A549 treated with AZD2906 at 1 μM for 4 hours (cell line): Measurements from ENCODE around the gene CIC. TPM values are rescaled to one million over a fixed set of nuclear protein-coding genes. Genes with fewer than 3 reads are reported as not detected.

Source experiments
- total RNA-seq: library from RNA; stranded (reverse); fragments of 200-300 nt; extraction: Qiagen RNA extraction; gene quantifications from 5 replicates; pipeline ENCODE4 v1.2.3, GENCODE V29; 2022

The CIC gene
- 41.0 to 51.7 TPM (median 50.3 TPM) in 5 replicates for total RNA-seq

DNA sequence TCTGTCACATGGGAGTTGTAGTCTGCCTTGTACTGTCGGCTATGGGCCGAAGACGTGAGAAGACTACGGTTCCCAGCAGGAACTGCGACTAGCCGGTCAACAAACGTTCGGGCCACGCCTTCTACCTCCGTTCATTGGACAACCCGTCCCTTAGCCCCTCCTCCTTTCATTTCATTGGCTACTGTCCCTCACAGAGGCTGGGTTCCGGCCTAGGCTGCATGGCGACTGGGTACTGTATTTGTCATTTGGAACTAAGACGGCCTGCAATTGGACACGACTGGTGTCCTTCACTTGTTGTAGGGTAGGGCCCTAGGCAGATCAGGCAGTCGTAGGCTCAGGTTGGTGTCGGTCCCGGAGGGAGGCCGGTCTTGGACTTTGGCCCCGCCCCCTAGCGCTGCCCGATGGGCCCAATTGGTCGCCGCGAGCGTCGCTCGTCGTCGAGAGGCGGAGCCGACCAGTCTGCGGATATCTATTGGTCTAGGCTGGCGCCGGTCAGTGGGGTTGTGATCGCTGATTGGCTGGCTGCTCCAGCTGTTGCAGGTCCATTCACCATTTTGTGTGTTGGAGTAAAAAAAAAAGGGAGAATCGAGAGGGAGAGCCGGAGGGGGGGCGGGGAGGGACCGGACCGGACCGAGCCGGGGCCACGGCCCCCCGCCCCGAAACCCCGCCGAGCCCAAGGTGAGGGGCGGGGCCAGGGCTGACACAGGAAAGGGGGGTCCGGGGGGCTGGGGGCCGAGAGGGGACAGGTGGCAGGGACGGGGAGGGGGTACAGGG lies at the start of gene CIC:
Gene CIC (plus strand): TSS at position 549 of the 774 bp plus-strand sequence. CDS start 2,532 bp downstream, outside the sequence.

DNA sequence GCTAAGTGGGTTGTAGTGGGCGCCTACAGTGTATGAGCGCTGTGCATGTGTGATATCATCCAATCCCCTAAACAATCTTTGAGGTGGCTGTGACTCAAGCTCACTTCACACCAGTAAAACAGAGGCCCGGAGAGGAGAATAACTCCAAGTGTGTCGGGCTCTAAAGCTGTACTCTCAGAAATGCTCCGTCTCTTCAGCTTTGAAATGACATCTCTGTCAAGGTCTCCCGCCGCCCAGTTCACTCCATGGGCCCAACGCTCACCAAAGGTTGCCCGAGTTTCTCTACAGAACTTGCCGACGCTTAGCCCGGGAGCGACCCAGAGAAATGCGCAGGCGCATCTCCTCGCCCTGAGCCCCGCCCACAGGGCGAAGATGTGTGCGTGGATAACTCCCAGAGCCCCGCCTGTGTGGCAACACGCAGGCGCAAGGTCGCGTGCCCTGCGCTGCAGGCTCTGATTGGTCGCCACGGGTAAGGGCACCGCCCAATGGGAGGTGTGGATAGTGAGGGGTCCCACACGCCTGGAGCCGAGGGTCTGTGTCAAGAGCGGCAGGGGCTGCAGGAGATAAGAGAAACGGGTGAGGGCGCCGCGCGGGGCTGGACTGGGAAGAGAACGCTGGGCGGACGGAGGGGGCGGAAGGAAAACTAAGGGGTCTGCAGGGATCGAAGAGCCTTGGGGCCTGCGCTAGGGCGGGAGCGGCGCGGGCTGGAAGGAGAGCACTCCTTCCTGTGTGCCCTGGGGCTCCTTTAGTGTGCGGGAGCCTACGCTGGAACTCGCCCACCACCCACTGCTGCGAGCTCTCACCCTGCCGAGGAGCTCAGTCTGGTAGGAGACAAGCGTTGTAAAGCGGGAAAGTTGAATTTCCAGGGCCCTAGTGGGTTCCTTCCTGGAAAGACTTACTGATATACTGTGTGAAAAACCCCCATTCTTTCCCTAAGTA lies 49.0 kb upstream of the CIC start, which contains the start of gene ZNF526:
Gene ZNF526 (plus strand): TSS at position 501 of the 939 bp plus-strand sequence. CDS start 4,092 bp downstream, outside the sequence.

DNA sequence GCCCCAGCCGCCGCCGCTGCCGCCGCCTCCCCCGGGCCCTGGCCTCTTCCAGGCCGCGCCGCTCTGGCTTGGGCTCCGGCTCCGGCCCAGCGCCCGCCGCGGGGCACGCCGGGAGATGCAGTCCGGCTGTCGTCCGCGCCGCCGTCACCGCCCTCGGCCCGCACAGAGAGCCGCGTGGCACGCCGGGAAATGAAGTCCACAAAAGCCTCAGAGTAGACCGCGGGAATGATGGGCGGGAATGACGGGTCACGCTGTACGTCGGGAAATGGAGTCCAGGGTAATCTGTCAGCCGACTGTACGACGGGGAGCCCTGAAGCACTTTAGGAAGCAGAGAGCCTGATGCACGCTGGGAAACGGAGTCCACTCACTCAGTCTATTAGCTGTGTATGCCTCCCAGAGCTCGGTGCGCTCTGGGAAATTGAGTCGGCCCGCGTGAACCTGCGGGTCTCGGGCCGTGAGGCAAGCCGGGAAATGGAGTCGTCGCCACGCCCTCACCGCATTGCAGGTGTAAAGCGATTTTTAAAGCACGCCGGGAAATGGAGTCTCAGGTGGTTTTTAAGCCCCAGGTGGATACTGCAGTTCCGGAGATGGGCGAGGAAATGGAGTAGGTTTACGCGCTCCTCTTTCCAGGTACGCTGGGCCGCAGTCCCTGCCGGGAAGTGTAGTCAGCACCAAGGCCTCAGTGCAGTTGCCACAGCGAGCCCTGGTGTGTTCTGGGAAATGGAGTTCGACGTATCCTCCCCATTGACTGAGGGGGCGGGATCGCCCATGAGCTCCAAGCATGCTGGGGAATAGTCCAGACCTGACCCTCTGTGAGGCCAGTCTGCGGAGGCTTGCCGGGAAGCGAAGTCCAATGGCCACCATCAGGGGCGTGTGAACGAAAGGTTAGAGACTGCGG lies 26.3 kb upstream of the CIC start, which contains the start of gene GSK3A:
Gene GSK3A (minus strand): TSS at position 91 of the 898 bp plus-strand sequence. CDS start 137 bp downstream, outside the sequence.

DNA sequence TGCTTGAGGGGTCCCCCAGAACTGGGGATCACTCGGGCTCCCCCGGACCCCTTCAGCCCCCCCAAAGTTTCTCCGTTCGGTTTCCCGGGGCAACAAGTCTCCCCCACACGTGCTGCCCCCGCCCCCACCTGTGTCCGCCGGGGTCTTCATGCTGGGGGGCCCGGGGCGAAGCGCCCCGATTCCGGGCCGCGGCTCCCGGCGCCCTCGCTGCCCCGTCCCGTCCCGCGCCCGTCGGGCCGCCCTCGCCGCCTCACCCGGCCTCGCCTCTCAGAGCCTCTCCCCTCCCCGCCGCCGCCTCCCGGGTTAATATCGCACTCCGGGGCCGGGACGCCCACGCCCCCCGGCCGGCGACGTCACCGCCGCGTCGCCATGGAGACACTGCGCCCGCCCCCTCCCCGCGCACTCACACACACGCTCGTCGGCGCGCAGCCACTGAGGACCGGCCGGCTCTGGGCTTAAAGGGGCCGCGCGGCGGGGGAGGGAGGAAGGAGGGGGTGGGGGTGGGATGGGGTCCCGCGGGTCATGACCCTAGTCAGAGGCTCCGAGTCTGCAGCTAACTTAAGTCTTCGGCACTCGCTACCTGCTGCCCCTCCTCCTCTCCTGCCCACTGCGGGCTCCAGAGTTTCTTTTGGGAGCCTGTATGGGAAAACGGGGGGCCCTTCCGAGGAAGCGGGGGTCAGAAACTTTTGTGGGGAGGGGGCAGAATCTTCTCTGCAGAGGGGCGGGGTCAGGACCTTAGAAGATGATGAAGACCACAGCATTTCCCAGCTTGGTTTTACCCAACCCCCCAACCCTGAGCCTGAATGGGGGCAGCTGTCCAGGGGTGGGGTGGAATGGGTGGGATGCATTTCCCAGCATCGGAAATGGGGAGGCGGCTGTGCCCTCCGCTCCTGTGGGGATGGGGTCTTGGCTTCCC lies 13.9 kb upstream of the CIC start, which contains the start of gene ERF:
Gene ERF (minus strand): TSS at position 279 of the 916 bp plus-strand sequence. CDS start 129 bp downstream, at position 150.

DNA sequence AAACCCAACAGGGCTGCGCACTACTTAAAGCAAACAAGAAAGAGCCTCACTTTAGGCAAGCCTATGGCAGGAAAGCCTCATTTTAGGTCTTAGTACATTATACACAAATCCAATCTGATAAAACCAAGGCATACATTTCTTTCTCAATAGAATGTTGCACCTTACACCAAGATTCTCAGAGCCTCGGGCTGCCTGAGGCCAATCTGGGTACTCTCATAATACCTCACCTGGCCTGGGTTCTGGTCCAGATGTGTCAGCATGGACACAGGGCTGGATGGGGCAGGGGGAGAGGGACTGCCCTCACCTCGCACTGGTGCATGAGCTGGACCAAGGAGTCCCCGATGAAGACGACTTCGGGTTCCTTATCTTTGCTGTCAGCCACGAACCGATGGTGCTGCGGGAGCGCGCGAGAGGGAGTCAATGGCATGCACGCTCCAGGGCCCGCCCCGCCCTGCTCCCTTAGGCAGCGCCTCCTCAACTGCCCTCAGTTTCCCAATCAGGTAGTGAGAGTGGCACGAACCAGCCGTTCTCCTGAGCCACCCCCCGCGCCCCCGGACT lies 32.7 kb downstream of the CIC start, which contains the start of gene PRR19:
Gene PRR19 (plus strand): TSS at position 487 of the 558 bp plus-strand sequence. CDS start 7,453 bp downstream, outside the sequence.

DNA sequence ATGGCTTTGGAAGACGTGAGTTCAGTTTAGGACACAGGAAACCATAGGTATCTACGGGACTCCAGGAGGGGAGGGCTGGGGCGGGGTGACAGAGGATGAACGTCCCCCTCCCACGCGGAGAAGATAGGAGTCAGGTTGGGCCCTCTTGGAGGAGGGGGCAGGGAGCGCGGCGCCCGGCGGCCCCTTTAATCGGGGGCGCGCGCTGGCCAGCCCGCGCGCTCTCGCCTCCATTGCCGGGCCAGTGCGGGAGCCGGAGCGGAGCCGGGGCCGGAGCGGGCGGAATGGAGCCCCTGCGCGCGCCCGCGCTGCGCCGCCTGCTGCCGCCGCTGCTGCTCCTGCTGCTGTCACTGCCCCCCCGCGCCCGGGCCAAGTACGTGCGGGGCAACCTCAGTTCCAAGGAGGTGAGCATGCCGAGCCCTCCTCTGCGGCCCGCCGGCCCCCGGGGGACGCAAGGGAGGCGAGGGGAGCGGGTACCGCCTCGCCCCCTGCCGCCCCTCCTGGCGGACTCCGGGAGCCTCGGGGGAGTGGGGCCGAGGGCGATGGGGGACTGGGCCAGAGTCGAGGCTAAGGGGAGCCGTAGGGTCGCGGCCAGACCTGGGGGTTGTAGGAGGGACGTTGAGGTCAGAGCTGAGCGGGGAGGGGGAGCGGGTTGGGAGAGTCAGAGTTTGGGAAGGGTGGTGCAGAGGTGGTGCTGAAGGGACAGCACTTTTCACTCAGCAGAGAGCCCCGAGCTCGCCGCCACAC lies 44.2 kb downstream of the CIC start, which contains the start of gene TMEM145:
Gene TMEM145 (plus strand): TSS at position 214 of the 744 bp plus-strand sequence. CDS start 68 bp downstream, at position 282.

DNA sequence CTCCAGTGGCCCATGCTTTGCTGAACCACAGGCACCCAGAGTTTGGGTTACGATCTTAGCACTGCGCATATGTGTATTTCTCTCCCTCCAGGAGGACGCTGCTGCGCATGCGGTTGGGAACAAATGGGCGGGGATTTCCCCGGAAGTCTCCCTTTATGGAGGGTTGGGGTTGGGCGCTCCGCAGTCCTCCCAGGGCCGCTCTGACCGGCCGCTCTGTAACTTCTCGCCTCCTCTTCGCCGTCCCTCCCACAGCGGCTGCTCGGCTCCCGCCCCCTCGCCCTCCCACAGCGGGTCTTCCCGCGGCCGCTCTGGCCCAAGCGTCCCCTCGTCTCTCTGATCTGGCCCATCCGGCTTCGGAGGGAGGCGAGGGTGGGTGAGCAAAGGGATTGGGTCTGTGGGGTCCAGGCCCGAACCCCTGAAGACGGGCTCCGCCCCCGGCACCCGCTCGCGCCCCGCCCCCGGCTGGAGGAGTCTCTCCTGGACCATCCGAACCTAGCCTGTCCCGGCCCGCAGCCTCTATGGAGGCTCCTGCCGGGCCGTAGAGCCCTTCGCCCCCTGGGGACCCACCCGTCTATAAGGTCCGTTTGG lies 56.4 kb downstream of the CIC start, which contains the start of gene MEGF8:
Gene MEGF8 (plus strand): TSS at position 328 of the 588 bp plus-strand sequence. CDS start 609 bp downstream, outside the sequence.

Other genes with a start within 250 kb of the CIC start
- 0.23 to 0.66 TPM (median 0.42 TPM) in 5 replicates for gene GRIK5, start 199.0 kb upstream of the CIC start, total RNA-seq
- 30.3 to 40.3 TPM (median 37.8 TPM) in 5 replicates for gene ZNF574, start 193.1 kb upstream of the CIC start, total RNA-seq
- 0.23 to 0.45 TPM (median 0.35 TPM) in 5 replicates for gene POU2F2, start 136.8 kb upstream of the CIC start, total RNA-seq
- gene DEDD2, start 51.6 kb upstream of the CIC start, total RNA-seq, result 49.9 to 75.1 TPM (median 69.0 TPM) in 5 replicates
- gene ZNF526, start 48.9 kb upstream of the CIC start, total RNA-seq, result 18.6 to 21.0 TPM (median 20.2 TPM) in 5 replicates
- 107 to 154 TPM (median 149 TPM) in 5 replicates for gene GSK3A, start 26.6 kb upstream of the CIC start, total RNA-seq
- 103 to 127 TPM (median 117 TPM) in 5 replicates for gene ERF, start 14.1 kb upstream of the CIC start, total RNA-seq
- 3.6 to 5.2 TPM (median 3.9 TPM) in 5 replicates for gene PRR19, start 32.9 kb downstream of the CIC start, total RNA-seq
- 121 to 152 TPM (median 151 TPM) in 5 replicates for gene PAFAH1B3, start 33.4 kb downstream of the CIC start, total RNA-seq
- 3.0 to 4.5 TPM (median 3.3 TPM) in 5 replicates for gene TMEM145, start 44.1 kb downstream of the CIC start, total RNA-seq
- 21.0 to 25.3 TPM (median 24.2 TPM) in 5 replicates for gene MEGF8, start 56.4 kb downstream of the CIC start, total RNA-seq
- gene CNFN, start 121.0 kb downstream of the CIC start, total RNA-seq, result 32.9 to 50.8 TPM (median 46.3 TPM) in 5 replicates
- gene LIPE, start 158.1 kb downstream of the CIC start, total RNA-seq, result 1.4 to 2.1 TPM (median 1.6 TPM) in 5 replicates
- gene CXCL17, start 173.7 kb downstream of the CIC start, total RNA-seq, result 0.10 to 0.13 TPM (median 0.10 TPM) in 3 of 5 replicates, not detected in the others